Coronary artery (tissue), 2 donors: ENCODE results near the gene ERGIC1.

Experiments
- DNase-seq: peaks from one replicate; pipeline ENCODE4 v3.0.0-alpha.2; 2017; ENCODE audit warnings: low spot score
- H3K27ac ChIP-seq, 2 donors: fragments of 200-600 bp; sonication (generic); one replicate each; pipeline ENCODE4 v1.5.1; 2016 to 2019
- H3K4me3 ChIP-seq: fragments of 200-600 bp; sonication (generic); 2 replicates; pipeline ENCODE4 v1.5.1; 2016; ENCODE audit warnings: mild to moderate bottlenecking, moderate library complexity
- CTCF ChIP-seq: fragments of 200-600 bp; sonication (generic); IDR thresholded peaks from one replicate; pipeline ENCODE4 v1.5.1; 2019; ENCODE audit warnings: antibody characterized with exemption

The ERGIC1 gene

GRCh38 chr5:172903790-172904189, 69.7 kb downstream of the ERGIC1 start:
- no peak for DNase-seq
- no peak overlapping the region for H3K4me3 ChIP-seq
- peak overlapping the region; percentile 94 to 95 for H3K27ac ChIP-seq
- no peak for TF ChIP-seq CTCF

GRCh38 chr5:172904312-172904642, 70.2 kb downstream of the ERGIC1 start:
- peak overlapping the region; percentile 94 to 95 for H3K27ac ChIP-seq
- H3K4me3 ChIP-seq: no peak overlapping the region
- no peak for TF ChIP-seq CTCF
- DNase-seq: no peak

GRCh38 chr5:172904643-172905345, 70.7 kb downstream of the ERGIC1 start:
- H3K27ac ChIP-seq: peak overlapping the region; percentile 94 to 95
- H3K4me3 ChIP-seq: no peak overlapping the region
- TF ChIP-seq CTCF: no peak
- DNase-seq: peak; percentile 87

- no peak overlapping the region for H3K4me3 ChIP-seq
- DNase-seq: no peak
These were observed 71.5 kb downstream of the ERGIC1 start for GRCh38 chr5:172905346-172906140.

GRCh38 chr5:172906436-172906835, 72.4 kb downstream of the ERGIC1 start:
- H3K27ac ChIP-seq: peak overlapping the region; percentile 94 to 95
- no peak for TF ChIP-seq CTCF
- no peak for DNase-seq

More at GRCh38 chr5:172905346-172906140, 71.5 kb downstream of the ERGIC1 start:
- no peak for TF ChIP-seq CTCF
- peak overlapping the region; percentile 94 to 95 for H3K27ac ChIP-seq

GRCh38 chr5:172906888-172907287, 72.8 kb downstream of the ERGIC1 start:
- Histone ChIP-seq H3K4me3 (no peak overlapping the region), H3K27ac (peak overlapping the region; percentile 94 to 95)
- TF ChIP-seq CTCF: no peak
- no peak for DNase-seq

More at GRCh38 chr5:172906436-172906835, 72.4 kb downstream of the ERGIC1 start:
- no peak overlapping the region for H3K4me3 ChIP-seq
